ENCODE results near the gene VAC14.
A peak's percentile ranks its signal among the peaks of the same experiment; 100 is the strongest.

The VAC14 gene

GRCh38 chr16:70735141-70735979 lies 65.6 kb downstream of the VAC14 start:
- no peak overlapping the region for H3K27ac ChIP-seq (ENCODE audit: extremely low read depth, low read depth, low read length)
- POLR2A ChIA-PET = interaction anchor here (0.6 kb wide), 1 partner anchor 1176 kb away, joined by 3 read pairs; no protein-coding TSS in a partner anchor

GRCh38 chr16:70734522-70735095 lies 66.3 kb downstream of the VAC14 start:
- POLR2A ChIA-PET = interaction anchor here (0.6 kb wide), 1 partner anchor 1177 kb away, joined by 3 read pairs; no protein-coding TSS in a partner anchor
- TF ChIP-seq ZNF10 (tag by site-specific recombination; IDR thresholded peaks at IDR 0.05) (no peak), GLIS1 (tag by site-specific recombination; IDR thresholded peaks at IDR 0.05) (no peak), ZNF571 (tag by site-specific recombination; IDR thresholded peaks at IDR 0.05) (no peak), PRDM2 (tag by site-specific recombination; IDR thresholded peaks at IDR 0.05; ENCODE audit: borderline replicate concordance) (no peak), ZNF560 (tag by site-specific recombination; IDR thresholded peaks at IDR 0.05; ENCODE audit: borderline replicate concordance) (no peak), SP2 (tag by site-specific recombination; IDR thresholded peaks at IDR 0.05) (no peak), ZNF701 (tag by site-specific recombination; IDR thresholded peaks at IDR 0.05) (no peak), CTCF (tag by site-specific recombination; IDR thresholded peaks at IDR 0.05) (no peak)
- Histone ChIP-seq H3K4me3 (ENCODE audit: low read depth, low read length) (no peak overlapping the region), H3K4me1 (ENCODE audit: control insufficient read depth, insufficient read depth, low read length) (no peaks in the 10 kb centered on the region), H3K27ac (ENCODE audit: extremely low read depth, low read depth, low read length) (no peak overlapping the region), H3K36me3 (ENCODE audit: control insufficient read depth in 2 of 2, insufficient read depth in 1 of 2, low read length in 2 of 2) (peaks cover 0 to 7% of the 10 kb centered on the region in 2 experiments; a peak in 1 of 3 replicates), H3K9me3 (ENCODE audit: control insufficient read depth, insufficient read depth, low read depth, low read length) (no peaks in the 10 kb centered on the region)
- CTCF ChIA-PET = interaction anchor here (0.6 kb wide), 2 partner anchors 10 to 47 kb away, joined by 3 read pairs; no protein-coding TSS in a partner anchor

More at GRCh38 chr16:70735141-70735979, 65.6 kb downstream of the VAC14 start:
- no peaks in the 10 kb centered on the region for H3K9me3 ChIP-seq (ENCODE audit: control insufficient read depth, insufficient read depth, low read depth, low read length)
- H3K4me1 ChIP-seq (ENCODE audit: control insufficient read depth, insufficient read depth, low read length) = no peaks in the 10 kb centered on the region
- CTCF ChIA-PET = interaction anchor here (0.6 to 1.2 kb wide), 3 partner anchors 10 to 80 kb away, joined by 3 read pairs; no protein-coding TSS in a partner anchor
- no peak for TF ChIP-seq ZBTB48 (tag by site-specific recombination; IDR thresholded peaks at IDR 0.05)
- no peak for TF ChIP-seq ZFP69B (tag by site-specific recombination; IDR thresholded peaks at IDR 0.05)
- no peak for TF ChIP-seq ZNF184 (tag by site-specific recombination; IDR thresholded peaks at IDR 0.05)
- TF ChIP-seq BCL11B (tag by site-specific recombination; IDR thresholded peaks at IDR 0.05; ENCODE audit: low read depth) = no peak
- no peak for TF ChIP-seq ZNF248 (tag by site-specific recombination; IDR thresholded peaks at IDR 0.05)
- TF ChIP-seq GLIS1 (tag by site-specific recombination; IDR thresholded peaks at IDR 0.05) = peak; percentile 62
- no peak for TF ChIP-seq ZNF792 (tag by site-specific recombination; IDR thresholded peaks at IDR 0.05)
- peak; percentile 37; the same call in 1 of the 2 replicates for TF ChIP-seq ZIC2 (tag by site-specific recombination; IDR thresholded peaks at IDR 0.05)
- TF ChIP-seq ZNF132 (tag by site-specific recombination; IDR thresholded peaks at IDR 0.05; ENCODE audit: borderline replicate concordance) = no peak
- no peak for TF ChIP-seq ZNF529 (tag by site-specific recombination; IDR thresholded peaks at IDR 0.05; ENCODE audit: insufficient replicate concordance)
- no peak overlapping the region for H3K4me3 ChIP-seq (ENCODE audit: low read depth, low read length)
- peaks cover 0 to 7% of the 10 kb centered on the region in 2 experiments; a peak in 1 of 3 replicates for H3K36me3 ChIP-seq (ENCODE audit: control insufficient read depth in 2 of 2, insufficient read depth in 1 of 2, low read length in 2 of 2)

All from HEK293 (cell line).